Epithelial cell of prostate (primary cell): ENCODE results near the gene ANO9.
"Not testable (repeated sequence)": the region's sequence is repeated elsewhere in the genome, so short reads cannot be mapped to it uniquely, and the experiment has no call there.

ENCODE experiments used
- DNase-seq: peaks from one replicate; pipeline ENCODE4 v3.0.0-alpha.2; 2011; ENCODE audit warnings: low read depth, low spot score
- H3K27ac ChIP-seq: fragments of 450-650 bp; 2 replicates; pipeline ENCODE4 v1.5.1; 2017; ENCODE audit warnings: mild to moderate bottlenecking

ANO9 gene

DNA sequence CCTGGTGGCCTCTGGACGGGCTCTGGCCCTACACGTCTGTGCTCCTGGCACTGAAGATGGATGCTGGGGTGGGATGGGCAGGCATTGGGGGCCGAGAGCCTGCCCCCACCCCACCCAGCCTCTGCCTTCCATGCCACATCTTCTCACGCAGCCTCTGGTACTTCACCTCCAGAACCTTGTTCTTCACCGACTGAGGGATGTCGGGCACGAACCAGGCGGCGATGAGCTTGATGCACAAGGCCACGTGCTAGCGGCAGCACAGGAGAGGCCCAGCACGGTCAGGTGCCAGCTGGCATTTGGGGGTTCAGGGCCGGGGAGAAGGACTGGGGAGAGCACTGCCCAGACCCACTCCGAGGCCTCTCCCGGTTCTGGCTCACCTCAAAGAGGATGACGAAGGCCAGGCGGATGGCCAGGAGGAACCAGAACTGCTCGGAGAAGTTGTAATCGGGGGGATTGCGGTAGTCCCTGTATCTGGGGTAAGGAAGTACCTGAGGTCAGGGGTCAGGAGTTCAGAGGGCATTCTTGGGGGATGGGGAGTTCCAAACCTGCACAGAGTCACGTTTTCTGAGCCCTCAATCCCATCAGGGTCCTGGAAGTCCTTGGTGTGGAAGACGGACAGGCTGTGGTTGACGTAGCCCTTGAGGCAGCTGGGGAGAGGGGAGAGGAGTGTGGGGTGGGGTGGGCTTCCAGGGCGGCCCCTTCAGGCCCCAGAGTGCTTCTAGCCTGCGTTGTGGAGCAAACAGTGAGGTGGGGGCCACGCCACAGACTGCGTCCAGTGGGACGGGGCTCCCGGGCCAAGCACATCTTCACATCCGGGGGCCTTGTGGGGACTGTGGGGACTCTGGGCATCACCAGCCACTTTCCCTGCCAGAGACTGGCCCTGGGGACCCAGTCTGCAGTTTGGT lies 23.2 kb downstream of the ANO9 start:
- no peak overlapping the region for H3K27ac ChIP-seq
- no peak for DNase-seq

DNA sequence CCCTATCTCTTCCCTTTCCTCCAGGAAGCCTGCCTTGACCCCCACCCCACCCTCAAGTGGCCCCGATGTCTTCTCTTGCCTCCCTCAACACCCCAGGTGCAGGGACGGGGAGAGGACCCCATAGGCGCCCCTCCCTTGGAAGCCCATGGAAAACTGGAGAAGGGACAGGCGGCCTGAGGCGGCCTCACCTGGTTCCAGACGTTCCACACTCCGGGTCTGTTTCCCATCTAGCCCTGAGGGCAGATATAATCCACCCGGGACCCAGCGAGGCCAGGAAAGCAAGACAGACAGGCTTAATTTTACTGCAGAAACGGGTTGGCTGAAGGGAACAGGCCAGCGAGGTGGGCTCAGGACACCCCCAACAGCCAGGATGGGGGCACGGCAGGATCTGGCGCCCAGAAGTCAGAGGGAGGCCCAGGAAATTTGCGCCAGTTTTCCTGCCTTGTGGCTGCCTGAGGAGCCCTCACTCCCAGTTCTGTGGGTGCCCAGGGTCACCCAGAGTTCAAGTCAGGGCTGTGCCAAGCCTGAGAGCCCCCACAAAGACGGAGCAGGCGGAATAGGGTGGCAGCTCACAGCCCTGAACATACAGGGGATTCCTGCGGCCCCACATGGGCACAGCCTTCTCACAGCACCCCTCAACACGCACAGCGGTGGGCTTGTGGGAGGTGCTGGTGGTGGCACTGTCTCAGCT lies 24.0 kb downstream of the ANO9 start:
- no peak for DNase-seq
- H3K27ac ChIP-seq: no peak overlapping the region

DNA sequence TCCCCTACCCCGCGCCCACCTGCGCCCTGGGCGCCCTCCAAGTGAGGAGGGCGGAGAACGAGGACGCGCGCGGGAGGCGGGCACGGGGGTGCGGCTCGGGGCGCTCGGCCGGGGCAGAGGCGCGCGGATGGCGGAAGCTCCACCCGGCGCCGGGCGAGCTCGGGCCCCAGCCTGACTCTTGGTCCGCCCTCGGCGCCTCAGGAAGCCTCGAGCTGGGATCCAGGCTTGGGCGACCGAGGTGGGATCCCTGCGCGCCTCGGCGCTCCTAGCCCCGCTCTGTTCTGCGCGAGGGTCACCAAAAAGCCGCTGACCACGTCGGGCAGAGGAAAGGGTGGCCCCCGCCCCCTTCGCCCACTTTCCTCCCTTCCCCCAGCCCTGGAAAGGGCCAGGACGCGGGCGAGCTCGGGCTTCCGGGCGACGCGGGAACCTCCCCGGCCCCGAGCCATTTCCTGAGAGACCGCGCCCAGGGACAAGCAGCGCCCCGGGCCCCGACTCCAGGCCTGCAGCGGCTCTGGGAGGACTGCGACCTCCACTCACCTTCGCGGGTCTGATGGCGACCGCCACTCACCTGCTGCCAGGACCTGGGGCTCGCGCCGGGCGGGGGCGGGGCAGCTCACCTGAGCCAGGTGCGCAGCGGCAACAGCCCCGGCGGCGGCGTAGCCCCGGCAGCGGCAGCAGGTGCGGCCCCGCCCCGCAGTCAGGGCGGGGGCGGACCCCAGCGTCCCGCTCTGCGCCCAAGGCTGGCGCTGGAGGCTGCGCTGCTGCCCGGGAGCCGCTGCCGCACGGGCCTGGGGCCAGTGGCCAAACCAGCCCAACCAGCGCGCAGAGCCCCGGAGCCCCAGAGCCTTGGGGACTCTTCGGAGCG lies 24.8 kb downstream of the ANO9 start:
- DNase-seq: no peak
- H3K27ac ChIP-seq: peak overlapping the region; percentile 31

DNA sequence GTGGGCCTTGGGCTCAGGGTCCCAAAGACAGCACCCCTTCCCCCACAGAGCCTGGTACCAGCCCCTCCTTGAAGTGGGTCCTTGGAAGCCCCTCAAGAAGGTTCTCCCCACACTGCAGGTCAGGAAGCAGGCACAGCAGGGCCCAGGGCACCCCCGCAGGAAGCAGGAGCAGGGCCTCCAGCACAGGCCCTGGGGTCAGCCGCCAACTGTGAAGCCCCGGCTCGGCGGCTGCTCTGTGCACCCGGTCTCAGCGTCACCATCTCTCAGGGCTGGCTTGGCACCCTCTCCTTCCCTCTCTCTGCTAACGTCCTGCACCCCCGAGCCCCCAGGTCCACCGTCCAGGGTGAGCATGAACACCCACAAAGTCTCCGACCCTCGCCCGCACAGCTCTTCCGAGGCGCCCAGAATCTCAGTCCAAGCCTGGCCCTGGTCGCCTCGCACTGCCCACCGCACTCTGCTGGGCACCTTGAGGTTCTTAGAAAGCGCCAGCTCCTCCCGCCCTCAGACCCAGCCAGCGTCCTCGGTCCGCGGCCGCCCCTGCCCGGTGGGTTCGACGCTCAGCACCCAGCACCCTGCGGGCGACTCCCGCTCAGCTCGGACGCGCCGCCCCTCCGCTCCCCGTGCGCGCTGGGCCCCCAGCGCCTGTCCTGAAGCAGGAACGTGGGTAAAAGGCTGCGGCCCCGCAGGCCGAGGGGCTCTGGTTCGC lies 25.6 kb downstream of the ANO9 start:
- H3K27ac ChIP-seq: peak overlapping the region; percentile 31

DNA sequence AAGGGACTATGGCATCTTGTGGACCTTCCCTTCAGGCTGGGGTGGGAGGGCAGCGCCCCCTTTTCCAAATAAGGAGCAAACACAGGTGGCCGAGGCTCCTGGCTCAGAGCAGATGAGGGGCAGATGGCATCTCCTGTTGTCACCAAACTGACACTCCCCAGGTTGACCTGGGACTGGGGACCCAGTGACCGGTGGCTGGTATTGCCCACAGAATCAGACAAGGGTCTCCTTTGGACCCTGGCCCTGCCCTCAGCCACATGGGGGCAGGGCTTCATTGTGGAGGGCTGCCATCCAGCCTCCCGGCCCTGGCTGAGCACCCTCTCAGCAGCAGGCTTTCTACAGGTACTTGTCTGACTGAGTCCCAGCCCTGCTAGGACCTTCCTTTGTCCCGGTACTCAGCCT lies 26.2 kb downstream of the ANO9 start:
- no peak for DNase-seq
- H3K27ac ChIP-seq: no peak overlapping the region

More for the DNA sequence above, 25.6 kb downstream of the ANO9 start:
- no peak for DNase-seq

DNA sequence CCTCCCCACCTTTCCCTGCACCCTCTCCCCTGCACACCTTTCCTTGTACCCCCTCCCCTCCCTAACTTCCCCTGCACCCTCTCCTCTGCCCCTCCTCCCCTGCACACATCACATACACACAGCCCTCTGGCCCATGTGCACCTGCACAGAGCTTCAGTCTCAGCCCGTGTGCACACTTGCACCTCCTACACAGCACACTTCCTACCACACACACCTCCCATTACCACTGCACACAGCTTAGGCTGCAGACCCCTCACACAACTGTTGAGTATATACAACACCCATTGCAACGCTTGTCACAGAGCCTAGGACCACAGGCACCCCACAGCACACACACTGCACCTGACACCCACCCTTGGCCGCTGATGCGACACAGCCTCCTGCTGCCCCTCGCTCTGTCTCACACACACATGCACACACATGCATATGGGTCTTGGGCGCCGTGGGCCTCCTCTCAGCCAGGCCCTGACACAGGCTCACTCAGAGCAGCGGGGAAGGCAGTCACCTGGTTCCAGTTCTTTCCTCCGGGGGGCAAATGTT lies 27.4 kb downstream of the ANO9 start:
- H3K27ac ChIP-seq: no peak overlapping the region
- DNase-seq: no peak

DNA sequence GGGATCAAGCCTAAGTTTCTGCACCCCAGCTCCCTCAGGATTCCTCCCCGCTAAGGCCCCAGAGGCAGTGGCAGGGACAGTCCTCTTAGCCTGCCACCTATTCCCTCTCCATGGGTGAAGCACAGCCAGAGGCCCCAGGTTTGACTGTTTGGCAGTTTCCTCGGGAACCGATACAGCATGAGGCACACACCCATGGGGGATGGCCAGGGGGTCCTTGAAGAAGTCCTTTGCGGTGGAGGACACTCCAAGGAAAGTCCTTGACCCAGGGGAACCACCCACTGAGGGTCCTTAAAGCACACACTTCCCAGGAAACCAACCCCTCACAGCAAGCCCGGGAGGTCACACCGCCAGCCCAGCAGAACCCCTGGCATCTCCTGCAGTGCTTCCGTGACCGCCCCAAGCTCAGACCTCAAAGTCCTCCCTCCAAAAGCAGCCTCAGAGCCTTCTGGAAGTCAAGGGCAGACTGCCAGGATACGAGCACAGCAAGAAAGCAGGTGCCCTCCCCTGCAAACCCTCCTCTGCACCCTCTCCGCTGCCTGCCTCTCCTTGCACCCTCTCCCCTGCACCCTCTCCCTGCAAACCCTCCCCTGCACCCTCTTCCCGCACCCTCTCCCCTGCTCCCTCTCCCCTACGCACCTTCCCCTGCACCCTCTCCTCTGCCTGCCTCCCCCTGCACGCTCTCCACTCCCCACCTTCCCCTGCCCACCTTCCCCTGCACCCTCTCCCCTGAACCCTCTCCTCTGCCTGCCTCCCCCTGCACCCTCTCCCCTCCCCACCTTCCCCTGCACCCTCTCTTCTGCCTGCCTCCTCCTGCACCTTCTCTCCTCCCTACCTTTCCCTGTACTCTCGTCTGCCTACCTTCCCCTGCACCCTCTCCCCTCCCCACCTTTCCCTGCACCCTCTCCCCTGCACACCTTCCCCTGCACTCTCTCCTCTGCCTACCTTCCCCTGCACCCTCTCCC lies 28.4 kb downstream of the ANO9 start:
- no peak for DNase-seq
- H3K27ac ChIP-seq: no peak overlapping the region

DNA sequence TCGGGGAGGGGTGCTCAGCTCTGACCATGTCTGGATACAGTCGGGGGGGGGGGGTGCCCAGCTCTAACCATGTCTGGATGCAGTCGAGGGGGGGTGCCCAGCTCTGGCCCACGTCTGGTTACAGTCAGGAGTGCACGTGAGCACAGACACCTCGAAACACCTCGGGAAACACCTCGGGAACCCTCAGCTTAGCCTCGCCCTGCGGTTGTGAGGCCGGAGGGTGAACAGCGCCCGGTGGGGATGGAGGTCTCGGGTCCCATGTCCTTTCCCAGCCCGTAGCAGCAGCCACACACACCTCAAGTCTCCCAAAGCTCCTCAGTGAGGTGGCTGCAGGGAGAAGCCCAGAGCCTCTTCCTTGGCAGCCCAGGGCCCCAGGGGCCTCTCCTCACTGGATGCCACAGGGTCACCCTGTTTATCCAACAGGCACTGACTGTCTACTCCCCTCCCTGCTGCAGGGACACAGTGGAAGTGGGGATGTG lies 29.1 kb downstream of the ANO9 start:
- no peak overlapping the region for H3K27ac ChIP-seq
- no peak for DNase-seq

DNA sequence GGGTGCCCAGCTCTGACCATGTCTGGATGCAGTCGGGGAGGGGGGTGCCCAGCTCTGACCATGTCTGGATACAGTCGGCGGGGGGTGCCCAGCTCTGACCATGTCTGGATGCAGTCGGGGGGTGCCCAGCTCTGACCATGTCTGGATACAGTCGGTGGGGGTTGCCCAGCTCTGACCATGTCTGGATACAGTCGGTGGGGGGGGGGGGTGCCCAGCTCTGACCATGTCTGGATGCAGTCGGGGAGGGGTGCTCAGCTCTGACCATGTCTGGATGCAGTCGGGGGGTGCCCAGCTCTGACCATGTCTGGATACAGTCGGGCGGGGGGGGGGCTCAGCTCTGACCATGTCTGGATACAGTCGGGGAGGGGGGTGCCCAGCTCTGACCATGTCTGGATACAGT lies 30.3 kb downstream of the ANO9 start:
- not testable (repeated sequence) for DNase-seq, H3K27ac ChIP-seq

DNA sequence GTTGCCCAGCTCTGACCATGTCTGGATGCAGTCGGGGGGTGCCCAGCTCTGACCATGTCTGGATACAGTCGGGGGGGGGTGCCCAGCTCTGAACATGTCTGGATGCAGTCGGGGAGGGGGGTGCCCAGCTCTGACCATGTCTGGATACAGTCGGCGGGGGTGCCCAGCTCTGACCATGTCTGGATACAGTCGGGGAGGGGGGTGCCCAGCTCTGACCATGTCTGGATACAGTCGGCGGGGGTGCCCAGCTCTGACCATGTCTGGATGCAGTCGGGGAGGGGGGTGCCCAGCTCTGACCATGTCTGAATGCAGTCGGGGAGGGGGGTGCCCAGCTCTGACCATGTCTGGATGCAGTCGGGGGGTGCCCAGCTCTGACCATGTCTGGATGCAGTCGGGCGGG lies 31.1 kb downstream of the ANO9 start:
- not testable (repeated sequence) for DNase-seq, H3K27ac ChIP-seq

DNA sequence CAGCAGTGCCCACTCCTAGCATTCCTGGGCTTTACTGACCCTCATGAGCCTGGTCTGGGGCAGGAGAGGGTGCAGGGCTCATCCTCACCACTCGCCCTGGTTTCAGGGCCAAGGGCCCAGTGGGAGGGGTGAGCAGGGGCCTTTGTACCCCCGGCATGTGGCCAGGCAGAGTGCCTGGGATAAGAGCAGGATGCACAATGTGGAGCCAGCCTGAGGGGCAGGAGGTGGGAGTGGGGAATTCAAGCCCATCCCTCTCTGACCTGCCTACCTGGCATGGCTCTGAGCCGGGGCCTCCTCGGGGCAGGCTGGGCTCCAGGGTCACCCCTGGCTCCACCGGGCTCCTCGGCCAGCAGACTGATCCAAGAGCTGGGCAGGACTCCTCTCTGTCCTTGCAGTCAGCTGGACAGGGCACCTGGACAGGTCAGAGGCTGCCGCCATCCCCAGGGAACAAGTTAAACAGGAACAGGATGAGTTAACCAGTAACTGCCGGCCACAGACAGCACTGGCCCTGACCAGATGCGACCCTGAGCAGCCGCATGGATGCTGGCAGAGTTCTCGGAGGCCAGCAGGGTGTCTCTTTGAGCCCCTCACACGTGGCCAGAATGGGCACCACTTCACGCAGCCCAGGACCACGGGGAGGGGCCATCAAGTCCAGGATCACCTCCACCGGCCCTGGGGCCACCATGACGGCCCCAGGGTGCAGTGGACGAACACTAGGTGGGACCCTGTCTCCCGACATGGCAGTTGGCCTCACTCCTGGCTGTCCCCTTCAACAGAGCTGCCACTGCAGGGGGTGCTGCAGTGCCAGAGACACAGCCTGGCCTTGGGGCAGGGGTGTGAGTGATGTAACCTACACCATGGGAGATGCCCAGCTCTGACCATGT lies 32.0 kb downstream of the ANO9 start:
- no peak overlapping the region for H3K27ac ChIP-seq
- no peak for DNase-seq

DNA sequence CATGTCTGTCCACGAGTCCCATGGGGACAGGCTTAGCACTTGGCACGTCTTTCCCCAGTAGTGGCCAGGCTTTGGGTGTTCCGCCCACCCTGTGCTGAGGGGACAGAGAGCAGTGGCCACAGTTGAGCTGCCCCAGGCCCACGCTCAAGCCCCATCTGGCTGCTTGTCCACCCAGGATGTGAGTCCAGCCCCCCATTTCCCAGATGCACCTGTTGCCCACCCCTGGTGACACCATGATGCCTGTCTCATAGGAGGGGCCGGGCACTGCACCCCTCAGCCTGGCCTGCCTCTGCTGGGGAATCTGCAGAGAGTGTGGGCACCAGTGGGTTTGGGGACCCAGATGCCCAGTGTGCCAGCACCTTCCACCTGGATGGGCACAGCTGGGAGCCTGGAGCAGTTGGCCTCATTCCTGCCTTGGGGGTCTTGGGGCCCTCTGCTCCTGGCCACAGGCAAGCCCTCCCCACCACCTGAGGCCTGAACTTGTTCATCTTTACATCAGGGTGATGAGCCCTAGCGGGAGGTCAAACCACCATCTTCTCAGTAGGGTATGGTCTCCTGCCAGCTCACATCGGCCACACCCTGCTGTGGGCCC lies 32.7 kb downstream of the ANO9 start:
- H3K27ac ChIP-seq: no peak overlapping the region
- no peak for DNase-seq

DNA sequence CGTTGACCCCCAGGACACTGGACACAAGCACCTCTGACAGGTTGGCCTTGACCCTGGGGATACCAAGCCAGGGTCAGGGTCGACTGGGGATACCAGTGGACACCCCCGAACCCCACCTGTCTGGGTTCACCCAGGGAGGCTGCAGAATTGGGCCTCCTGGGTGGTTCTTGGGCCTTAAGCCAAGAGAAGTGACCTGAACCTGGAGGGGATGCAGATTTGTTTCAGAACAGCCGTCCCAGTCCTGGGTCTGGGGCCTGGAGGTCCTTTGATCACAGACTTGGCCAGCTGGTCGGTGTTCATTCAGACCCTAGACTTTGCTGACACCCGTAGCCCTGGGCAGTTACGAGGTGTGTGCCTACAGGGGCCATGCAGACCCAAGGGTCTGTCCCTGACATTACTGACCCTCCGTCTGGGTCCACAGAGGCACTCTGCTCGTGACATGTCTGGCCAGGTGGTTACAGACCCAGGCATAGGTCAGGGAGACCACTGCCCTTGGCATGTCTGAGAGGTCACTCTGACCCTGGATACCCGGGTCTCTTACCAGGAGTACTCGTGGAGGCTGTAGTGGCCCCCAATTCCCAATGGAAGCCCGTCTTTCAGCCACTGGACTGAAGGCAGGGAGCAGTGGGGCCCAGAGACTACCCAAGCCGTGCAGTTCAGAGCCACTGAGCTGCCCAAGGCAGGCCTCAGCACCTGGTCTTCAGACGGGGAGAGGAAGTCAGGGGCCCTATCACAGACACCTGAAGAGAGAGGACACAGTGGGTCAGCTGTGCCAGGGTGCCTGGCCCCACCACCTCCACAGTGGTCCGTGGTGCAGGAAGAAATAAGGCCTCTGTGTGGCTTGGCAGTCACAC lies 33.4 kb downstream of the ANO9 start:
- H3K27ac ChIP-seq: no peak overlapping the region
- no peak for DNase-seq

DNA sequence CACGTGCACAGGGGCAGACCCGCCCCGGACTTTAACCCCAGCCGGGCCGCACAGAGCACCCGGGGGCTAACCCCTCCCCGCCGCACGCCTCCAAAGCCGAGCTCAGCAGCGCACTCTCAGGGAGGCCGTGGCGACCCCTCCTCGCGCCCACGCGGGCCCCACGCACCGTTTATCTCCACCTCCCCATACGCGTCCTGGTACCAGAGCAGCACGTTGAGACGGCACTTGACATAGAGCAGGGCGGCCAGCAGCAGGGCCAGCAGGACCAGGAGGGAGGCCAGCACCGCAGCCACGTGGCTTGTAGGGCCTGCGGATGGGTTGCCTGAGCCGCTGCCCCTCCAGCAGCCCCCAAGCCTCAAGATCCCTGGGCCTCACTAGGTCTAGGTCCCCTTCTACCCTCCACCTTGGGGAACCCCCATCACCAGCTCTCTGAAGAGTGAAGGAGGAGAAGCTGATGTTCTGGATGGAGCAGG lies 34.1 kb downstream of the ANO9 start:
- DNase-seq: no peak
- H3K27ac ChIP-seq: no peak overlapping the region

DNA sequence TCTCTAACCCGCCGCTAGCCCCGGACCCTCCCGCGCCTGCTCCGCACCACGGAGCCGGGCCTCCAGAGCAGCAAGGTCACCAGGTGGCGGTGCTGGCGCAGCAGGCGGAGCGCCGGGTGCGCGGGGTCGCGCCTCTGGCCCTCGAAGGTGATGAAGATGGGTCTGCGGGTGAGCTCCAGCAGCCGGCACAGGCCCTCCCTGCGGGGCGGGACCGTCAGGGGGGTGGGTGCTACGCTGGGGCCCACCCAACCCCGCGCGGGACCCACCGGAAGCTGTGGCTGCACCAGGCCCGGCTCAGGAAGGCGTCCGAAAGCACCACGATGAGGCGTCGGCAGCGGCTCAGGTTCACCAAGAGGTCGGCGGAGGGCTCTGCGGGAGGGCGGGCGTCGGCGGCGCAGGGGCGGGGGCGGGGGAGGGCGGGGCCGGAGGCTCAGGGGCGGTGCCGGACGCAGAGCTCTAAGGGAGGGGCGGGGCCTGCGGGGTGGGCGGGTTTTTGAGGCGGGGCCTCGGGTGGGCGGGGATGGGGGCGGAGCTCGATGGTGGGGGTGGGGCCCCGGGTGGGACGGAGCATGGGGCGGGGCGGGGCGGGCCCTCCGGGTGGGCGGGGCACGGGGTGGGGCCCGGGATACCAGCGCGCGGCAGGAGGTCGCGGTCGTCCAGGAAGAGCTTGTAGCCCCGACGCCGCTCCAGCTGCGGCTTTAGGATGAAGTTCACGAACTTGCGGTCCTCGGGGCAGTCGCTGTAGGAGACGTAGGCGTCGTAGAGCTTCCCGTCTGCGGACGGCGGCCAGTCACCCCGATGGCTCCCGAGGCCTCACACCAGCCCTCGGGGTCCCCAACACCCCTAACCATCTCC lies 34.8 kb downstream of the ANO9 start:
- peak overlapping the region; percentile 35 for H3K27ac ChIP-seq
- DNase-seq: no peak
